WI38 (cell line): Measurements from ENCODE around the gene TCERG1L.

Experiments used
- H3K4me3 ChIP-seq: 2 replicates; pipeline ENCODE4 v1.5.1; 2011; ENCODE audit warnings: low read depth, mild to moderate bottlenecking, control low read depth, low read length
- TF ChIP-seq, protein P1 (sequence below): IDR thresholded peaks from 2 replicates; pipeline ENCODE4 v1.5.1; 2012; ENCODE audit warnings: low read depth, mild to moderate bottlenecking, control low read depth, low read length

TCERG1L gene

DNA sequence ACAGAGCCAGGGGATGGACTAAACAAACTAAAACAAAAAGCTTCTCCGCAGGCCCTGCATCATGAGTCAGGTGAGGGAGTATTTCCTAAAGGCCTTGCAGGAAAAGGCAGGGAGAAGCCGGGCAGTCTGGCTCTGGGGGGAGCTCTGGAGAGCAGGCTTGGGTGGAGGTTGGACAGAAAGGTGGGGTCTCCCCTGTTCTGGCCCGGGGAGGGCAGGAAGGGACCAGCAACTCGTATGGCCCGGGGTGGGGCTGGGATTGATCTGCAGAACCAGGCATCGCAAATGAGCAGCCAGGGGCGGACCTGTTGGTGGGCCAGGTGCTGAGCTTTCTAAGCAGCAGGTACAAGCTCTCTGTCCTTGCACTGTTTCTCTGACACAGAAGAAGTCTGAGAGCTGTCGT lies 235.2 kb downstream of the TCERG1L start:
- TF ChIP-seq, protein P1, sequence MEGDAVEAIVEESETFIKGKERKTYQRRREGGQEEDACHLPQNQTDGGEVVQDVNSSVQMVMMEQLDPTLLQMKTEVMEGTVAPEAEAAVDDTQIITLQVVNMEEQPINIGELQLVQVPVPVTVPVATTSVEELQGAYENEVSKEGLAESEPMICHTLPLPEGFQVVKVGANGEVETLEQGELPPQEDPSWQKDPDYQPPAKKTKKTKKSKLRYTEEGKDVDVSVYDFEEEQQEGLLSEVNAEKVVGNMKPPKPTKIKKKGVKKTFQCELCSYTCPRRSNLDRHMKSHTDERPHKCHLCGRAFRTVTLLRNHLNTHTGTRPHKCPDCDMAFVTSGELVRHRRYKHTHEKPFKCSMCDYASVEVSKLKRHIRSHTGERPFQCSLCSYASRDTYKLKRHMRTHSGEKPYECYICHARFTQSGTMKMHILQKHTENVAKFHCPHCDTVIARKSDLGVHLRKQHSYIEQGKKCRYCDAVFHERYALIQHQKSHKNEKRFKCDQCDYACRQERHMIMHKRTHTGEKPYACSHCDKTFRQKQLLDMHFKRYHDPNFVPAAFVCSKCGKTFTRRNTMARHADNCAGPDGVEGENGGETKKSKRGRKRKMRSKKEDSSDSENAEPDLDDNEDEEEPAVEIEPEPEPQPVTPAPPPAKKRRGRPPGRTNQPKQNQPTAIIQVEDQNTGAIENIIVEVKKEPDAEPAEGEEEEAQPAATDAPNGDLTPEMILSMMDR, result no peak
- H3K4me3 ChIP-seq, result no peak overlapping the region

DNA sequence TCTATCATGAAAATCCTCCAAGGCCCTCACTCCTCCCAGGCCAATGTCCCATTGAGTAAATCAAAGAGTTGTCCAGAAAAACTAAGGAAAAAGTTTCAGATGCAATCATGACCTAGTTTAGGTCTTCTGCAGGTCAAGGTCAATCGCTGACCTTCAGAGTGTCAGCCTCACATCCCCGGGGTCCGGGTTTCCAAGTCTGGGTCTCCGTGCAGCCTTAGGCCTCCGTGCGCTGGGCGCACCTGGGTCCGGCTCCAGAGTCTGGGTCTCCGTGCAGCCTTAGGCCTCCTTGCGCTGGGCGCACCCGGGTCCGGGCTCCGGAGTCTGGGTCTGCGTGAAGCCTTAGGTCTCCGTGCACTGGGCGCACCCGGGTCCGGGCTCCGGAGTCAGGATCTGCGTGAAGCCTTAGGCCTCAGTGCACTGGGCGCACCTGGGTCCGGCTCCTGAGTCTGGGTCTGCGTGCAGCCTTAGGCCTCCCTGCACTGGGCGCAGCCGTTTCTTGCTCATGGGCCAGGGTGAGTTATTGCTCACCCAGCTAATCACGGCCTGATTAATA lies 236.2 kb downstream of the TCERG1L start:
- no peak overlapping the region for H3K4me3 ChIP-seq
- TF ChIP-seq, protein P1, result no peak

DNA sequence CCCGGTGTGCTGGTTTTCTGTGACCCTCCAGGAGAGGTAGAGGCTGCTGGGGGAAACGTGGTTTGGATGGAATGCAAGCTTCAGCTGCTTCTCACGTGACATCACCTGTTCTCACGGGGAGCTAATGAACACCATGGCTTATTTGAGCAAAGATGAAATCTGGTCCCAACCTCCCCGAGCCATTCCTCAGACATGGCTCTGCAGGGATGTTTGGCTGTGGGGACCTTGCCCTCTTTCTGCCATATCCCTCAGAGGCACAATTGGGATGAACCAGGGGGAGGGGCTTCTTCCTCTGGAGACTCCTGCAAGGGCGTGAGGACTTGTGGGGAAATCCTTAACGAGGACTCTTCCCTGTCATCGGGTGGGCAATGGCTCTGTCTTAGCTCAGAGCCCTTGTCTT lies 236.8 kb downstream of the TCERG1L start:
- no peak overlapping the region for H3K4me3 ChIP-seq
- TF ChIP-seq, protein P1, result no peak

DNA sequence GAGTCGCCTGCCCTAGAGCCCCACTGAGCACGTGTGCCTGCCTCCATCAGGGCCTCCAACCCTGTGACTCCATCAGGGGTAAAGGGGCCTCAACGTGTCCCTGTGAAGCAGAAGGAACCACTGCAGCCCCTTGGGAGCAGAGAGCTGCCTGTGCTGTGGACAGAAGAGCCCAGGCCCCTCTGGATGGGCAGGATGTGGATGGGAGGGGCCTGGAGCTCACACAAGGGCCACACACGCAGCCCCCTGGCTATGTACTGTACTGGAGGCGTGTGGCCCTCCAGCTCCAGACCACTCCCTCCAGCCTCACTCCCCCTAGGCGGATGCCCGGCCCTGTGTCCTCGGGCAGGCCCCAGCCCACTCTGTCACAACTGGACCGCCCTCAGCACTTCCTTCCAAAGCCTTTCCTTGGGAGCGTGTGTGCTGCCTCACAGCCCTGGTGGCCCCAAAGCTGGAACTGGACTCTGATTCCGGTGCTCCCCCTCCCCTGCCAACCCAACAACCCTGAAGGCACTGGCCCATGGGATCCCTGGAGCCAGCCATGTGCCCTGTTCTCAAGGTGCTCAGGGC lies 238.0 kb downstream of the TCERG1L start:
- no peak overlapping the region for H3K4me3 ChIP-seq
- TF ChIP-seq, protein P1, result no peak

DNA sequence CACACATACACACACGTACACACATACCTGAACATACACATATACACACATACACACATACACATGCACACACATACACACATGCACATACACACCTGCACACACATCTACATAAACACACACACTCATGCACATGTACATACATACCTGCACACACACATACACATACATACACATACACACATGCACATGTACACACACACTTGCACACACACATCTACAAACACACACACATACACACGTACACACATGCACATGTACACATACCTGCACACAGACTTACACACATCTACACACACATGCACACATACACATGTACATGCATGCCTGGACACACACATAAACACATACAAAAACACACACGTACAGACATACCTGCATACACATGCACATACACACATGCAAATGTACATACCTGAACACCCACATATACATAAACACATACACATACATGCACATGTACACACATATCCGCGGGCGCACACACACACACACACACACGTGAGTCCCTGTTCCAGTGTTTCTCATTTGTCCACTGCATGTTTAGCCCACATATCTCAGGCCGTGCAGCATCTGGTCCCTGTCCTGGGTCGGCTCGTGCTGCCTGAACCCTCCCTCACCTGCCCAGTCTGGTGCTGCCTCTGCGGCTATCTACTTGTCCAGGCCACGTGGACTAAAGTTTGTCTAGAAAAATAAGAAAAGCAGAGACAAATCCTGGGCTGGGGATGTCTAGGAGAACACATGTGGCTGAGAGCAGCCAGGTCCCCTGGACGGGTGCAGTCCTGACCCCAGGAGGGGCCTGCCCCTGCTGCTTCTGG lies 238.7 kb downstream of the TCERG1L start:
- TF ChIP-seq, protein P1, result no peak
- no peak overlapping the region for H3K4me3 ChIP-seq

DNA sequence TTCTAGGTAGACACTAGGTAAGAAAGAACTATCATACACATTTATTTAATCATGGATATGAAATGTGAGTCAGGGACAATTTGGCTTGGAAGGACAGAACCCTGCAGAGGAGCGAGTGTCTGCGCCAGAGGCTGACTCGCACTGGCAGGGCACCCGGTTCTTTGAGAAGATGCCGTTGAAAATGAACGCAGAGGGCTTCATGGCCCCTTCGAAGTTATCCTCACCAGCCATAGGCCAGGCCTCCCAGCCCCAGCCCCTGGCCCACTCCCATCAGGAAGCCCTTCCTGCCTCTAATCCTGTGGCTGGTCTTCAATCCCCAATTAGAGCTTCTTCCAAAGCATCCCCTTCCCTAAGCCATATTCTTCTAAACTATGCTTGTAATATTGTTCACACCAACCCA lies 239.8 kb downstream of the TCERG1L start:
- no peak overlapping the region for H3K4me3 ChIP-seq
- TF ChIP-seq, protein P1, result no peak

DNA sequence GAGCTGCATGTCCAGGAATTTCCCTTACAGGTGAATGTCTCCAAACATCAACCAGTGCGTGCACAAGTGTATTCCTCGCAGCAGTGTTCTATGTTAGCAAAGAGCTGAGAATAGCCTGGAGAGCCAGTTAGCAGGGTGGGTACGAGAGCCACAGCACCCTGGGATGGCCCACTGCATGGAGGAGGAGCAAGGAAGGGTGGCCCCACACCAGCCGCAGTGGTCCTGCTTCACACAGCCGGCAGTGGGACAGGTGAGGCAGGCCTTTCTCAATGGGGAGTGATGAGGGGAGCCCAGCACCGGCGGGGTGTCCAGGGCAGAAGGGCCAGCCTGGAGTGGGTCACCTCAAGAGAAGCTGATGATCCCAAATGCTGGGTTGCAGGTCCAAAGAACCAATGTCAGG lies 240.7 kb downstream of the TCERG1L start:
- H3K4me3 ChIP-seq, result no peak overlapping the region
- TF ChIP-seq, protein P1, result no peak
